Endothelial cell of umbilical vein (primary cell): ENCODE results near the gene NUTM2A. TPM values are rescaled to one million over a fixed set of nuclear protein-coding genes. Genes with fewer than 3 reads are reported as not detected.

Experiments used
- polyA plus RNA-seq, 4 experiments: library from polyadenylated mRNA; depleted of rRNA in 3 of 4; stranded (reverse) in 3 of 4; unstranded in 1 of 4; fragments of >200 nt; gene quantifications; 2 replicates each; pipeline versions ENCODE4 v1.2.1 to v1.2.3, GENCODE V29; 2011 to 2012; ENCODE audit warnings: missing spikeins in 1 of 4
- total RNA-seq: library from RNA; stranded (reverse); gene quantifications from 2 replicates; pipeline ENCODE4 v1.2.3, GENCODE V29; 2021

The NUTM2A gene
- total and polyA plus RNA-seq, 2 donors (not counting 3 experiments of a cell fraction or from before 2014, with no cell fraction given): 0.36 to 0.73 TPM

Other genes with a start within 250 kb of the NUTM2A start
- not detected in 2 replicates for gene FAM25A, start 205.2 kb upstream of the NUTM2A start, total RNA-seq
- not detected in 2 replicates for gene FAM25A, start 205.2 kb upstream of the NUTM2A start, polyA plus RNA-seq
- 86.6 and 94.7 TPM in 2 replicates for gene GLUD1, start 130.6 kb upstream of the NUTM2A start, total RNA-seq
- 34.1 and 41.9 TPM in 2 replicates for gene GLUD1, start 130.6 kb upstream of the NUTM2A start, polyA plus RNA-seq
- 19.2 and 22.4 TPM in 2 replicates for gene SHLD2, start 130.2 kb upstream of the NUTM2A start, total RNA-seq
- 4.8 and 6.1 TPM in 2 replicates for gene SHLD2, start 130.2 kb upstream of the NUTM2A start, polyA plus RNA-seq
- gene NUTM2D, start 132.3 kb downstream of the NUTM2A start, total RNA-seq: 1.3 and 1.6 TPM in 2 replicates
- 1.4 and 1.9 TPM in 2 replicates for gene NUTM2D, start 132.3 kb downstream of the NUTM2A start, polyA plus RNA-seq